Measurements from ENCODE around the gene ACER1. TPM values are rescaled to one million over a fixed set of nuclear protein-coding genes. Genes with fewer than 3 reads are reported as not detected.

Gene ACER1
- total and polyA plus RNA-seq, 10 of the 15 experiments (the other 5 are each of a cell fraction or from before 2014, with no cell fraction given) = not detected

GRCh38 chr19:6374161-6374709, 40.8 kb upstream of the ACER1 start:
- Histone ChIP-seq H3K4me2 (ENCODE audit: control insufficient read depth, insufficient read depth) (peak overlapping the region; percentile 75; the same call in 1 of the 2 replicates), H3K4me1 (ENCODE audit: control insufficient read depth, insufficient read depth, low read length) (peaks cover 2% of the 10 kb centered on the region; the same call in 1 of the 2 replicates), H3K27me3 (replicated peaks in 1 of 2; ENCODE audit: control insufficient read depth in 2 of 2, insufficient read depth in 2 of 2, low read length in 1 of 2) (no peaks in the 10 kb centered on the region), H2AFZ (ENCODE audit: control insufficient read depth, low read depth, low read length) (no peak overlapping the region), H3K27ac (ENCODE audit: control insufficient read depth, insufficient read depth) (no peak overlapping the region), H3K79me2 (ENCODE audit: control insufficient read depth, insufficient read depth, low read length) (no peaks in the 10 kb centered on the region; the same call in 1 of the 2 replicates), H3K4me3 (no peak overlapping the region), H4K20me1 (ENCODE audit: control insufficient read depth, insufficient read depth) (no peaks in the 10 kb centered on the region), H3K9me3 (replicated peaks; ENCODE audit: control insufficient read depth, insufficient read depth, low read length) (no peaks in the 10 kb centered on the region), H3K9ac (ENCODE audit: control insufficient read depth, insufficient read depth, low read length) (no peak overlapping the region), H3K36me3 (ENCODE audit: control insufficient read depth in 2 of 2, insufficient read depth in 2 of 2, low read length in 1 of 2) (no peaks in the 10 kb centered on the region; a peak in 3 of 4 replicates)
- ATAC-seq (no peak), FAIRE-seq (no peak), DNase-seq (ENCODE audit: low read depth, low spot score) (no peak)
- WGBS (ENCODE audit: insufficient coverage, insufficient replicate concordance, low lambda C conversion rate, missing lambda C conversion rate) = 98% methylated on average over 28 of the region's 29 CpGs
- intact Hi-C loops (cut with micrococcal nuclease; ENCODE audit: unreplicated experiment) = no loop called here
- TF ChIP-seq, protein P1, sequence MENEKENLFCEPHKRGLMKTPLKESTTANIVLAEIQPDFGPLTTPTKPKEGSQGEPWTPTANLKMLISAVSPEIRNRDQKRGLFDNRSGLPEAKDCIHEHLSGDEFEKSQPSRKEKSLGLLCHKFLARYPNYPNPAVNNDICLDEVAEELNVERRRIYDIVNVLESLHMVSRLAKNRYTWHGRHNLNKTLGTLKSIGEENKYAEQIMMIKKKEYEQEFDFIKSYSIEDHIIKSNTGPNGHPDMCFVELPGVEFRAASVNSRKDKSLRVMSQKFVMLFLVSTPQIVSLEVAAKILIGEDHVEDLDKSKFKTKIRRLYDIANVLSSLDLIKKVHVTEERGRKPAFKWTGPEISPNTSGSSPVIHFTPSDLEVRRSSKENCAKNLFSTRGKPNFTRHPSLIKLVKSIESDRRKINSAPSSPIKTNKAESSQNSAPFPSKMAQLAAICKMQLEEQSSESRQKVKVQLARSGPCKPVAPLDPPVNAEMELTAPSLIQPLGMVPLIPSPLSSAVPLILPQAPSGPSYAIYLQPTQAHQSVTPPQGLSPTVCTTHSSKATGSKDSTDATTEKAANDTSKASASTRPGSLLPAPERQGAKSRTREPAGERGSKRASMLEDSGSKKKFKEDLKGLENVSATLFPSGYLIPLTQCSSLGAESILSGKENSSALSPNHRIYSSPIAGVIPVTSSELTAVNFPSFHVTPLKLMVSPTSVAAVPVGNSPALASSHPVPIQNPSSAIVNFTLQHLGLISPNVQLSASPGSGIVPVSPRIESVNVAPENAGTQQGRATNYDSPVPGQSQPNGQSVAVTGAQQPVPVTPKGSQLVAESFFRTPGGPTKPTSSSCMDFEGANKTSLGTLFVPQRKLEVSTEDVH (IDR thresholded peaks at IDR 0.05; ENCODE audit: low read depth, partially characterized antibody) = no peak
- TF ChIP-seq NKRF (conservative IDR thresholded peaks at IDR 0.05) (no peak), LARP7 (IDR thresholded peaks at IDR 0.05) (0 out of 2 replicates have a peak, but pooled peaks have one; percentile 11)
- BruUV-seq (replicated peaks) = no TSS peak
- SMC1A ChIA-PET (ENCODE audit: uncharacterized antibody, unreplicated experiment) = no interaction called here
- RAD21 ChIA-PET (ENCODE audit: unreplicated experiment) = interaction anchor here (0.7 to 1.2 kb wide), 2 partner anchors 13 to 50 kb away, joined by 3 read pairs; partner anchors contain the start of gene CLPP
- CTCF ChIA-PET = interaction anchor here (1.0 kb wide), 1 partner anchor 156 kb away, joined by 3 read pairs; no protein-coding TSS in a partner anchor
- POLR2A ChIA-PET = interaction anchor here (0.7 kb wide), 1 partner anchor 50 kb away, joined by 3 read pairs; the partner anchor contains the start of gene KHSRP
- in situ Hi-C loops (cut with MboI) = no loop called here
